ENCODE measurements around the gene TOGARAM1. TPM values are rescaled to one million over a fixed set of nuclear protein-coding genes. Genes with fewer than 3 reads are reported as not detected.
A peak's percentile ranks its signal among the peaks of the same experiment; 100 is the strongest.

TOGARAM1 gene
- total and polyA plus RNA-seq, 9 of the 15 experiments (the other 6 are each of a cell fraction or from before 2014, with no cell fraction given) = 1.3 to 6.4 (median 3.7) TPM

- TF ChIP-seq, protein P1, sequence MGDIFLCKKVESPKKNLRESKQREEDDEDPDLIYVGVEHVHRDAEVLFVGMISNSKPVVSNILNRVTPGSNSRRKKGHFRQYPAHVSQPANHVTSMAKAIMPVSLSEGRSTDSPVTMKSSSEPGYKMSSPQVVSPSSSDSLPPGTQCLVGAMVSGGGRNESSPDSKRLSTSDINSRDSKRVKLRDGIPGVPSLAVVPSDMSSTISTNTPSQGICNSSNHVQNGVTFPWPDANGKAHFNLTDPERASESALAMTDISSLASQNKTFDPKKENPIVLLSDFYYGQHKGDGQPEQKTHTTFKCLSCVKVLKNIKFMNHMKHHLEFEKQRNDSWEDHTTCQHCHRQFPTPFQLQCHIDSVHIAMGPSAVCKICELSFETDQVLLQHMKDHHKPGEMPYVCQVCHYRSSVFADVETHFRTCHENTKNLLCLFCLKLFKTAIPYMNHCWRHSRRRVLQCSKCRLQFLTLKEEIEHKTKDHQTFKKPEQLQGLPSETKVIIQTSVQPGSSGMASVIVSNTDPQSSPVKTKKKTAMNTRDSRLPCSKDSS (IDR thresholded peaks at IDR 0.05; ENCODE audit: low read depth, partially characterized antibody) = peak; percentile 60
- TF ChIP-seq TGIF2 (CRISPR knock-in tag; IDR thresholded peaks at IDR 0.05) (no peak), TARDBP (IDR thresholded peaks at IDR 0.05) (no peak), MBD1 (CRISPR knock-in tag; IDR thresholded peaks at IDR 0.05) (no peak), CBX3 (IDR thresholded peaks at IDR 0.05; ENCODE audit: borderline replicate concordance in 1 of 2, low read length in 2 of 2) (peak in 1 of 2 experiments; percentile 78; a peak in 1 of 3 replicates), ZNF263 (CRISPR knock-in tag; IDR thresholded peaks at IDR 0.05; ENCODE audit: borderline replicate concordance) (no peak), POLR2H (tag; IDR thresholded peaks at IDR 0.05; ENCODE audit: low read depth) (no peak), DEAF1 (CRISPR knock-in tag; IDR thresholded peaks at IDR 0.05) (no peak), EP300 (IDR thresholded peaks at IDR 0.05; ENCODE audit: low read length) (no peak), RBM17 (IDR thresholded peaks at IDR 0.05; ENCODE audit: borderline replicate concordance, low read depth, low read length) (no peak), MTA1 (IDR thresholded peaks at IDR 0.05; ENCODE audit: borderline replicate concordance) (no peak), CREB3L1 (IDR thresholded peaks at IDR 0.05; ENCODE audit: borderline replicate concordance, low read depth) (no peak), TRIM28 (IDR thresholded peaks at IDR 0.05) (0 out of 2 replicates have a peak, but pooled peaks have one; percentile 58), TBL1XR1 (IDR thresholded peaks at IDR 0.05; ENCODE audit: low read length in 2 of 2) (no peak), PHF21A (IDR thresholded peaks at IDR 0.05; ENCODE audit: borderline replicate concordance, low read depth) (no peak), SMAD1 (IDR thresholded peaks at IDR 0.05; ENCODE audit: low read depth, low read length, partially characterized antibody) (no peak)
These were observed 76.9 kb downstream of the TOGARAM1 start (continued) for GRCh38 chr14:45038865-45039264.
